Effector memory CD8-positive, alpha-beta T cell (primary cell): ENCODE measurements around the gene SLIT3.
"Not testable (repeated sequence)": the region's sequence is repeated elsewhere in the genome, so short reads cannot be mapped to it uniquely, and the experiment has no call there.

Experiments used
- ATAC-seq: fragments of 150-1000 bp; cut with Tn5 transposase; replicated peaks from 2 replicates; pipeline ENCODE4 v1.10.0; 2021; ENCODE audit warnings: mild to moderate bottlenecking, moderate library complexity
- DNase-seq, 3 experiments: peaks; one replicate each; pipeline ENCODE4 v3.0.0; 2021
- H3K27ac Mint-ChIP-seq, 2 donors: one replicate each; pipeline ENCODE4 v1.8.0; 2022; ENCODE audit warnings: mild to moderate bottlenecking in 2 of 2, mixed read lengths in 2 of 2, moderate library complexity in 2 of 2
- H3K27me3 Mint-ChIP-seq, 2 donors: one replicate each; pipeline ENCODE4 v1.8.0; 2022; ENCODE audit warnings: mixed read lengths in 2 of 2
- H3K36me3 Mint-ChIP-seq: one replicate; pipeline ENCODE4 v1.8.0; 2022; ENCODE audit warnings: mild to moderate bottlenecking, moderate library complexity, mixed read lengths; ENCODE audit not compliant: insufficient read depth
- H3K4me1 Mint-ChIP-seq, 2 donors: one replicate each; pipeline ENCODE4 v1.8.0; 2022; ENCODE audit warnings: low read depth in 2 of 2, mixed read lengths in 2 of 2
- H3K4me3 Mint-ChIP-seq, 2 donors: one replicate each; pipeline ENCODE4 v1.8.0; 2022; ENCODE audit warnings: mild to moderate bottlenecking in 2 of 2, mixed read lengths in 2 of 2, moderate library complexity in 2 of 2
- H3K9me3 Mint-ChIP-seq, 2 donors: one replicate each; pipeline ENCODE4 v1.8.0; 2022; ENCODE audit warnings: mixed read lengths in 2 of 2

Gene SLIT3

GRCh38 chr5:168746126-168746892 lies 554.6 kb downstream of the SLIT3 start:
- not testable (repeated sequence) for H3K9me3 Mint-ChIP-seq, H3K4me1 Mint-ChIP-seq, ATAC-seq, H3K4me3 Mint-ChIP-seq, H3K36me3 Mint-ChIP-seq, DNase-seq
- H3K27me3 Mint-ChIP-seq, result peaks cover 10 to 11% of the 10 kb centered on the region in 2 donors
- peak overlapping the region in 1 of 2 donors; percentile 81 for H3K27ac Mint-ChIP-seq

DNA sequence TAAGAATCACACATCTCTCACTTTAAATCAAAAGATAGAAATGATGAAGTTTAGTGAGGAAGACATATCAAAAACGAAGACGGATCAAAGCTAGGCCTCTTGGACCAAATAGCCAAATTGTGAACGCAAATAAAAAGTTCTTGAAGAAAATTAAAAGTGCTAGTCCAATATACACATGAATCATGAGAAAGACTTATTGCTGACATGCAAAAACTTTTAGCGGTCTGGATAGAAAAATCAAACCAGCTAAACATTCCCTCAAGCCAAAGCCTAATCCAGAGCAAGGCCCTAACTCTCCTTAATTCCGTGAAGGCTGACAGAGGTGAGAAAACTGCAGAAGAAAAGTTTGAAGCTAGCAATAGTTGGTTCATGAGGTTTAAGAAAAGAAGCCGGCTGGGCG lies 557.3 kb downstream of the SLIT3 start:
- no peak overlapping the region for H3K27ac Mint-ChIP-seq
- H3K27me3 Mint-ChIP-seq, result peaks cover 0 to 6% of the 10 kb centered on the region in 2 donors
- no peak overlapping the region for H3K4me3 Mint-ChIP-seq
- ATAC-seq (no peak), DNase-seq (no peak)
- H3K9me3 Mint-ChIP-seq, result peaks cover 6 to 8% of the 10 kb centered on the region in 2 donors
- peaks cover 5% of the 10 kb centered on the region for H3K36me3 Mint-ChIP-seq
- peaks cover 4 to 5% of the 10 kb centered on the region in 2 donors for H3K4me1 Mint-ChIP-seq

- not testable (repeated sequence) for H3K27me3 Mint-ChIP-seq, ATAC-seq, H3K36me3 Mint-ChIP-seq, DNase-seq, H3K9me3 Mint-ChIP-seq, H3K27ac Mint-ChIP-seq, H3K4me1 Mint-ChIP-seq, H3K4me3 Mint-ChIP-seq
Measured at GRCh38 chr5:168742311-168742710, 558.6 kb downstream of the SLIT3 start.

DNA sequence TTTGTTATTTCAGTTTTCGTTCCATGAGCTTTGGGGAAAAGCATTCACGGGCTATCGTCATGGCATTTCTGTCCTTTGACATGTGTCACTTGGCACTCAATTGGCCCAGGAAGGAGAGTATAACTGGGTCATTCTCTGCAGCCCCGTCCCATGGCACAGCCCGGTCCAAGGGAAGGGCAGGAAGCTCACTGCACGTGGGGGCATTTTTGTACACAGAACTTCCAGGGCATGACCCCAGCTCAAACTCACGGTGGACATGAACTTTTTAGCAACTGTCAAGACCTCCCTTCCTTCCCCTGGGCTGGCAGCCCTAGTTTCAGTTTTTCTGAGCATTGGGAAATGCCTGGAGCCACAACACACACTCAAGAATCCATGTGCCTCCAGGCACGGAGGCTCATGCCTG lies 560.1 kb downstream of the SLIT3 start:
- DNase-seq, result no peak
- H3K27ac Mint-ChIP-seq, result no peak overlapping the region
- no peak for ATAC-seq
- peaks cover 0 to 3% of the 10 kb centered on the region in 2 donors for H3K4me1 Mint-ChIP-seq
- H3K9me3 Mint-ChIP-seq, result peaks cover 0 to 2% of the 10 kb centered on the region in 2 donors
- no peak overlapping the region for H3K4me3 Mint-ChIP-seq
- H3K36me3 Mint-ChIP-seq, result peaks cover 5% of the 10 kb centered on the region
- peaks cover 0 to 6% of the 10 kb centered on the region in 2 donors for H3K27me3 Mint-ChIP-seq

GRCh38 chr5:168740092-168740800 lies 560.7 kb downstream of the SLIT3 start:
- peaks cover 0 to 6% of the 10 kb centered on the region in 2 donors for H3K27me3 Mint-ChIP-seq
- ATAC-seq, result no peak
- no peak overlapping the region for H3K4me3 Mint-ChIP-seq
- H3K27ac Mint-ChIP-seq, result no peak overlapping the region
- peaks cover 0 to 2% of the 10 kb centered on the region in 2 donors for H3K9me3 Mint-ChIP-seq
- DNase-seq, result no peak
- no peaks in the 10 kb centered on the region for H3K4me1 Mint-ChIP-seq
- peaks cover 5% of the 10 kb centered on the region for H3K36me3 Mint-ChIP-seq

DNA sequence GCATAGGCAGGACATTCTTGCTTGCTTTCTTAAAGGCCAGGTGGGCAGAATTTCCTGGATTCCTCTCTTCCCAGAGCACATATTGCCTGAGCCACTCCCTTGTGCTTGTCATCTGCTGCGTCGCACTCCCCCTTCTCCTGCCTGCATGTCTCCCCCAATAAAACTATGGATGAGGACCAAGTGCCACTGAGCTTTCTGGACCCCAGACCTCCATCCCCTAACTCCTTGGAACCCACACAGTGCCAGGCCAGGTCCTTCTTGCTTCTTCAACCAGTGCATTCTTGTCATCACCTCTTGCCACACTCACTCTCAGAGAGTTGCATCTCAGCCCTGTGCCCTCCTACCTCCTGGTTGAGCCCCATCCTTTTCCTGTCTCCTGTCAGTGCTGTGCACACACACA lies 563.9 kb downstream of the SLIT3 start:
- Mint-ChIP-seq H3K9me3 (no peaks in the 10 kb centered on the region), H3K36me3 (no peaks in the 10 kb centered on the region), H3K4me1 (no peaks in the 10 kb centered on the region), H3K4me3 (no peak overlapping the region), H3K27me3 (peaks cover 0 to 6% of the 10 kb centered on the region in 2 donors), H3K27ac (no peak overlapping the region)
- ATAC-seq (no peak), DNase-seq (no peak)

DNA sequence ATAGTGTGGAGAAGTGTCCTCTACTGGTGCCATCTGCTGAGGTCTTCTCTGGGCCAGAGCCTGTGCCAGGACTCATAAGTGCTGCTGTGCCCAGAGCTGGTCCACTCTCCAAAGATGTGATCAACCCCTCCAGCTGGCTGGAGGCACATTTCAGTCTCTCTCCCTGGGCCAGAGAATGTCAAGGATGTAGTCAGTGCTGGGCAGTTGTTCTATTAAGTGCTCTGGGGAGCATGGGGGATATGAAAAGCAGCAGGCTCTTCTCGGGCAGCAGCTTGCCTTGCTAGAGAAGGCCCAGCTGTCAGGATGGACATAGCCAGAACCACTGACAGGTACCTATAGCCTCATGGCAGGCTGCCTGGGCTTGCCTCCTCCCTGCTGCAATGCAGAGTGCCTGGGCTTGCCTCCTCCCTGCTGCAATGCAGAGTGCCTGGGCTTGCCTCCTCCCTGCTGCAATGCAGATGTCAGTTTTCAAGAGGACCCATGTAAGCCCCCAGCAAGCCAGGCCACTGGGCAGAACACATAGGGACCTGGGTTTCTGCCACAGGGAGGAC lies 564.6 kb downstream of the SLIT3 start:
- Mint-ChIP-seq H3K36me3 (no peaks in the 10 kb centered on the region), H3K27ac (no peak overlapping the region), H3K4me3 (no peak overlapping the region), H3K27me3 (peaks cover 0 to 6% of the 10 kb centered on the region in 2 donors), H3K9me3 (no peaks in the 10 kb centered on the region), H3K4me1 (no peaks in the 10 kb centered on the region)
- ATAC-seq (no peak), DNase-seq (no peak)

GRCh38 chr5:168734620-168735300 lies 566.2 kb downstream of the SLIT3 start:
- no peak overlapping the region for H3K27ac Mint-ChIP-seq
- H3K36me3 Mint-ChIP-seq, result no peaks in the 10 kb centered on the region
- H3K4me1 Mint-ChIP-seq, result no peaks in the 10 kb centered on the region
- DNase-seq (no peak), ATAC-seq (no peak)
- peaks cover 0 to 8% of the 10 kb centered on the region in 2 donors for H3K27me3 Mint-ChIP-seq
- H3K9me3 Mint-ChIP-seq, result peaks cover 0 to 4% of the 10 kb centered on the region in 2 donors
- H3K4me3 Mint-ChIP-seq, result no peak overlapping the region

DNA sequence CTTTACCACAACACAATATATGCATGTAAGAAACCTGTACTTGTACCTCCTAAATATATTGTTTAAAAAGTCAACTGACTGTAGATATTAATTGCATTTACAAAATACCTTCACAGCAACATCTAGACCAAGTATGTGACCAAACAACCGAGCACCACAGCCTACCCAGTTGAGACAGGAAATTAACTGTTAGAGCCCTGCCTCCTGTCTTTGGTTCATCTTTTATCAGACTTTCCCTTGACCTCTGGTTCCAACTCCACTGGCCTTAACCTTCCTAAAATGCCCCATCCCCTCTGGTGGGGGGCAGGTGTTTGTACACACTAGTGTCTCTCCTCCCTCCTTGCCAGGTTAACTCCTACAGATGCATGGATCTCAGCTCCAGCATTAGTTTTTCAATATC lies 566.8 kb downstream of the SLIT3 start:
- no peak overlapping the region for H3K4me3 Mint-ChIP-seq
- H3K27ac Mint-ChIP-seq, result no peak overlapping the region
- no peaks in the 10 kb centered on the region for H3K36me3 Mint-ChIP-seq
- H3K4me1 Mint-ChIP-seq, result no peaks in the 10 kb centered on the region
- no peak for ATAC-seq
- H3K9me3 Mint-ChIP-seq, result peaks cover 0 to 11% of the 10 kb centered on the region in 2 donors
- peaks cover 0 to 11% of the 10 kb centered on the region in 2 donors for H3K27me3 Mint-ChIP-seq
- no peak for DNase-seq

DNA sequence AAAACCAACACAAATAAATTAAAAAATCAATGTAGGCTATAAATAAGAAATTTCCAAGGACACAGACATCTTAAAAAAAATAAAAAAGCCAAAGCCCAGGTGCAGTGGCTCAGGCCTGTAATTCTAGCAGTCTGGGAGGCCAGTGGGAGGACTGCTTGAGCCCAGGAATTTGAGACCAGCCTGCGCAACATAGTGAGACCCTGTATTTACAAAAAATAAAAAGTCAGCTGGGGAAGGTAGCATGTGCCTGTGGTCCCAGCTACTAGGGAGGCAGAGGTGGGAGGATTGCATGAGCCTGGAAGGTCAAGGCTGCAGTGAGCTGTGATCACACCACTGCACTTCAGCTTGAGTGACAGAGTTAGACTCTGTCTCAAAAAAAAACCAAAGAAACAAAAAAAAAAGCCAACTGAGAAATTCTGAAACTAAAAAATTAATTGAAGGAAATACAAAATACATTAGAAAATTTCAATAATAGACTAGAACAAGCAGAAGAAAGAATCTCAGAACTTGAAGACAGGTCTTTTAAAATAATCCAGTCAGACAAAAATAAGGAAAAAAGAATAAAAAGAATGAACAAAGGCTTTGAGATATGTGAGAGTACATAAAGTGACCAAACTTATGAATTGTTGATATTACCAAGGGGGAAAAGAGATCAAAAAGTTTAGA lies 572.3 kb downstream of the SLIT3 start:
- no peak for ATAC-seq
- H3K36me3 Mint-ChIP-seq, result no peaks in the 10 kb centered on the region
- H3K27me3 Mint-ChIP-seq, result peaks cover under 1 to 14% of the 10 kb centered on the region in 2 donors
- H3K9me3 Mint-ChIP-seq, result peaks cover 3 to 25% of the 10 kb centered on the region in 2 donors
- H3K4me3 Mint-ChIP-seq, result no peak overlapping the region
- H3K4me1 Mint-ChIP-seq, result no peaks in the 10 kb centered on the region
- DNase-seq, result no peak
- no peak overlapping the region for H3K27ac Mint-ChIP-seq

DNA sequence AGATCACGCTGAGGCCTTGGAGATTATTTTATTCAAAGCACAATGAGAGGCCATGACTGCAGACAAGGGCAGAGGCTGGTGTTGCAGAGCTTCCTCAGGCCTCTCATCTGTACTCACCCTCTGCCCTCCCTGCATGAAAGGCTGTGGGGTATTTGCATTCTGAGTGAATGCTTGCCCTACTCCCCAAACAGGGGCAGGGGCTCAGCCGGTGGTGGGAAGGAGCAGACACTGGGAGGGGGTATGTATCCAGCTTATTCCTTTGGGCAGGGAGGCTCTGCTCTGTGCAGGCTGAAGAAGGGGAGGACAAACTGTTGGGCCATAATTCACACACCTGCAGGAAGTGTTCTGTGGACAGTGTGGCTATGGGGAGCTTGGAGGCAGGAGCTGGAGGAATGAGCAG lies 573.4 kb downstream of the SLIT3 start:
- Mint-ChIP-seq H3K27me3 (peaks cover 12 to 24% of the 10 kb centered on the region in 2 donors), H3K4me1 (no peaks in the 10 kb centered on the region), H3K9me3 (peaks cover 3 to 25% of the 10 kb centered on the region in 2 donors), H3K36me3 (no peaks in the 10 kb centered on the region), H3K4me3 (no peak overlapping the region), H3K27ac (no peak overlapping the region)
- no peak for DNase-seq
- ATAC-seq, result no peak

GRCh38 chr5:168726342-168726741 lies 574.6 kb downstream of the SLIT3 start:
- no peak overlapping the region for H3K27ac Mint-ChIP-seq

DNA sequence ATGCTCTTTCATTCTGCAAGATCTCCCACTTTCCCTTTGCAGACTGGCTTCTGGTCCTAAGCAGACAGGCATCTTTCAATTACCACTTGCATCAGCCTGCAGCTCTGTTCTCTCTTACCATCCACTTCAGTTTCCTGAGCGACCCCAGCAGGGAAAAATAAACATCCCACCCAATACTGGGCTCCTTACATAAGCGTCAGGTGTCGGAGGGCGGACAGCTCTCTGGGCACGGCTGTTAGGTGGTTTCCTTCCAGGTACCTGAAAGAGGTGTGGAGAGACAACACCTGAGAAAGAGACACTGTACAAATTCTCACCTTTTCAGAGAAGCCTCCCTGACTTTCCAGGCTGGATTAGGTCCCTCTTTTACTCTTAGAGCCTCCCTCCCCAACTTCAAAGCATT lies 576.7 kb downstream of the SLIT3 start:
- no peak overlapping the region for H3K27ac Mint-ChIP-seq
- H3K36me3 Mint-ChIP-seq, result no peaks in the 10 kb centered on the region

More at GRCh38 chr5:168726342-168726741, 574.6 kb downstream of the SLIT3 start:
- Mint-ChIP-seq H3K4me1 (no peaks in the 10 kb centered on the region), H3K36me3 (no peaks in the 10 kb centered on the region), H3K9me3 (peaks cover 4 to 25% of the 10 kb centered on the region in 2 donors), H3K4me3 (no peak overlapping the region), H3K27me3 (peaks cover 24 to 36% of the 10 kb centered on the region in 2 donors)
- no peak for DNase-seq
- no peak for ATAC-seq

More for the DNA sequence above, 576.7 kb downstream of the SLIT3 start:
- Mint-ChIP-seq H3K4me3 (no peak overlapping the region), H3K4me1 (no peaks in the 10 kb centered on the region), H3K9me3 (peaks cover 4 to 15% of the 10 kb centered on the region in 2 donors), H3K27me3 (peaks cover 38 to 42% of the 10 kb centered on the region in 2 donors)
- DNase-seq, result no peak
- ATAC-seq, result no peak
